HL-60 (cell line): ENCODE measurements around the gene ARMH4.
"Not testable (repeated sequence)": the region's sequence is repeated elsewhere in the genome, so short reads cannot be mapped to it uniquely, and the experiment has no call there.

Experiments used
- DNase-seq, 2 experiments: peaks; one replicate each; pipeline ENCODE4 v3.0.0-alpha.2; 2010 to 2020; ENCODE audit warnings: low read depth in 1 of 2, low spot score in 1 of 2
- H3K27ac ChIP-seq: fragments of 250-450 bp; sonication (Bioruptor Pico); replicated peaks from 2 replicates; pipeline ENCODE4 v1.5.1; 2020; ENCODE audit warnings: mild to moderate bottlenecking, moderate library complexity
- H3K27me3 ChIP-seq: fragments of 250-450 bp; sonication (Bioruptor Pico); 2 replicates; pipeline ENCODE4 v1.5.1; 2021; ENCODE audit warnings: mild to moderate bottlenecking, moderate library complexity; ENCODE audit not compliant: insufficient read depth, poor library complexity, severe bottlenecking
- H3K4me3 ChIP-seq: replicated peaks from 2 replicates; pipeline ENCODE4 v1.5.1; 2011; ENCODE audit warnings: mild to moderate bottlenecking, control low read depth, low read length; ENCODE audit not compliant: insufficient read depth
- CTCF ChIP-seq: IDR thresholded peaks from one replicate; pipeline ENCODE4 v1.5.1; 2011; ENCODE audit warnings: low read length, control low read depth, inconsistent platforms; ENCODE audit not compliant: insufficient read depth
- GABPA ChIP-seq: IDR thresholded peaks from 2 replicates; pipeline ENCODE4 v1.6.1; 2012; ENCODE audit warnings: low read depth
- POLR2AphosphoS5 ChIP-seq: IDR thresholded peaks from 2 replicates; pipeline ENCODE4 v1.6.1; 2012; ENCODE audit warnings: low read depth
- REST ChIP-seq: IDR thresholded peaks from 2 replicates; pipeline ENCODE4 v1.6.1; 2012; ENCODE audit warnings: low read depth; ENCODE audit not compliant: insufficient replicate concordance
- SPI1 ChIP-seq: IDR thresholded peaks from 2 replicates; pipeline ENCODE4 v1.6.1; 2012; ENCODE audit warnings: low read depth, mild to moderate bottlenecking, borderline replicate concordance

ARMH4 gene

GRCh38 chr14:58130116-58130782, 21.8 kb downstream of the ARMH4 start:
- Histone ChIP-seq H3K27me3 (no peaks in the 10 kb centered on the region), H3K27ac (no peak overlapping the region), H3K4me3 (no peak overlapping the region)
- no peak for DNase-seq
- no peak for TF ChIP-seq REST
- TF ChIP-seq GABPA: no peak
- TF ChIP-seq SPI1: no peak
- TF ChIP-seq CTCF: no peak
- TF ChIP-seq POLR2AphosphoS5: no peak

GRCh38 chr14:58129208-58129607, 22.8 kb downstream of the ARMH4 start:
- H3K4me3 ChIP-seq: no peak overlapping the region
- no peak for TF ChIP-seq REST
- no peak for TF ChIP-seq POLR2AphosphoS5
- no peak for TF ChIP-seq SPI1
- TF ChIP-seq GABPA: no peak
- no peak for TF ChIP-seq CTCF
- no peaks in the 10 kb centered on the region for H3K27me3 ChIP-seq
- no peak for DNase-seq
- H3K27ac ChIP-seq: no peak overlapping the region

GRCh38 chr14:58128416-58128815, 23.6 kb downstream of the ARMH4 start:
- Histone ChIP-seq H3K4me3 (no peak overlapping the region), H3K27ac (no peak overlapping the region), H3K27me3 (no peaks in the 10 kb centered on the region)
- no peak for DNase-seq
- TF ChIP-seq POLR2AphosphoS5 (no peak), CTCF (no peak), GABPA (no peak)

- H3K4me3 ChIP-seq, H3K27me3 ChIP-seq, DNase-seq, H3K27ac ChIP-seq: not testable (repeated sequence)
Measured at GRCh38 chr14:58122546-58122945, 29.5 kb downstream of the ARMH4 start.
